GM12873 (cell line): ENCODE measurements around the gene GRIN3B.

Experiments
- CTCF ChIP-seq: IDR thresholded peaks from 2 replicates; pipeline ENCODE4 v1.5.1; 2012; ENCODE audit warnings: low read depth, mild to moderate bottlenecking, moderate library complexity, low read length, control low read depth; ENCODE audit not compliant: insufficient read depth; ENCODE audit errors: missing control alignments

GRIN3B gene

GRCh38 chr19:1038978-1039645, 38.9 kb downstream of the GRIN3B start:
- no peak for TF ChIP-seq CTCF

- no peak for TF ChIP-seq CTCF
Measured at GRCh38 chr19:1039646-1040475, 39.6 kb downstream of the GRIN3B start, which contains the start of gene ABCA7. ABCA7 (plus strand) TSS chr19:1040107; CDS start chr19:1041362, 1,255 bp downstream.

- TF ChIP-seq CTCF, result no peak
Measured at GRCh38 chr19:1040476-1041271, 40.5 kb downstream of the GRIN3B start.

GRCh38 chr19:1041272-1041834, 41.1 kb downstream of the GRIN3B start:
- TF ChIP-seq CTCF, result no peak

- TF ChIP-seq CTCF, result no peak
Measured at GRCh38 chr19:1041835-1042685, 41.8 kb downstream of the GRIN3B start.

GRCh38 chr19:1042689-1043511, 42.7 kb downstream of the GRIN3B start:
- no peak for TF ChIP-seq CTCF
